OCI-LY3 (cell line): ENCODE measurements around the gene CANX.
A peak's percentile ranks its signal among the peaks of the same experiment; 100 is the strongest.
"Not testable (repeated sequence)": the region's sequence is repeated elsewhere in the genome, so short reads cannot be mapped to it uniquely, and the experiment has no call there.

Source experiments
- H2AFZ ChIP-seq: fragments of 200-600, 300-600 bp; shearing (Covaris generic); 2 replicates; pipeline ENCODE4 v1.6.0; 2014; ENCODE audit warnings: antibody characterized with exemption, low read depth, low read length
- H3K27ac ChIP-seq: fragments of 200-600, 300-600 bp; sonication (generic); 2 replicates; pipeline ENCODE4 v1.5.1; 2014; ENCODE audit warnings: mild to moderate bottlenecking, low read length, moderate library complexity, mixed read lengths
- H3K27me3 ChIP-seq: fragments of 200-600, 300-600 bp; sonication (generic); 2 replicates; pipeline ENCODE4 v1.6.1; 2014; ENCODE audit warnings: low read depth, low read length, mixed read lengths
- H3K36me3 ChIP-seq: fragments of 200-600, 300-600 bp; sonication (generic); replicated peaks from 2 replicates; pipeline ENCODE3; 2014; ENCODE audit warnings: low read depth, low read length, mixed read lengths
- H3K4me1 ChIP-seq: fragments of 300-600, 200-600 bp; sonication (generic); 2 replicates; pipeline ENCODE4 v1.6.1; 2014; ENCODE audit warnings: low read length, mixed read lengths
- H3K4me2 ChIP-seq: fragments of 200-600, 300-600 bp; sonication (generic); 2 replicates; pipeline ENCODE4 v1.6.1; 2014; ENCODE audit warnings: low read length, mixed read lengths
- H3K4me3 ChIP-seq: fragments of 300-600, 200-600 bp; sonication (generic); 2 replicates; pipeline ENCODE4 v1.5.1; 2014; ENCODE audit warnings: antibody characterized with exemption, mild to moderate bottlenecking, low read length, moderate library complexity
- H3K79me2 ChIP-seq: fragments of 300-600, 200-600 bp; shearing (Covaris generic); 2 replicates; pipeline ENCODE4 v1.6.1; 2014; ENCODE audit warnings: mild to moderate bottlenecking, low read length, mixed read lengths
- H3K9ac ChIP-seq: fragments of 300-600, 200-600 bp; shearing (Covaris generic); 2 replicates; pipeline ENCODE4 v1.6.0; 2014; ENCODE audit warnings: mild to moderate bottlenecking, low read length, moderate library complexity
- H3K9me3 ChIP-seq: fragments of 200-600, 300-600 bp; shearing (Covaris generic); 2 replicates; pipeline ENCODE4 v1.6.1; 2014; ENCODE audit warnings: low read length, mixed read lengths; ENCODE audit not compliant: insufficient read depth
- H4K20me1 ChIP-seq: fragments of 200-600, 300-600 bp; sonication (generic); 2 replicates; pipeline ENCODE4 v1.6.1; 2016; ENCODE audit warnings: low read length, mixed read lengths; ENCODE audit not compliant: insufficient read depth
- CTCF ChIP-seq: fragments of 200-600, 300-600 bp; sonication (generic); IDR thresholded peaks from 2 replicates; pipeline ENCODE4 v1.5.1; 2014; ENCODE audit warnings: antibody characterized with exemption, low read length, low read depth
- EZH2phosphoT487 ChIP-seq: fragments of 200-600 bp; shearing (Covaris generic); IDR thresholded peaks from 2 replicates; pipeline ENCODE4 v1.6.1; 2018; ENCODE audit warnings: antibody characterized with exemption, mixed run types, low read depth

The CANX gene, protein sequence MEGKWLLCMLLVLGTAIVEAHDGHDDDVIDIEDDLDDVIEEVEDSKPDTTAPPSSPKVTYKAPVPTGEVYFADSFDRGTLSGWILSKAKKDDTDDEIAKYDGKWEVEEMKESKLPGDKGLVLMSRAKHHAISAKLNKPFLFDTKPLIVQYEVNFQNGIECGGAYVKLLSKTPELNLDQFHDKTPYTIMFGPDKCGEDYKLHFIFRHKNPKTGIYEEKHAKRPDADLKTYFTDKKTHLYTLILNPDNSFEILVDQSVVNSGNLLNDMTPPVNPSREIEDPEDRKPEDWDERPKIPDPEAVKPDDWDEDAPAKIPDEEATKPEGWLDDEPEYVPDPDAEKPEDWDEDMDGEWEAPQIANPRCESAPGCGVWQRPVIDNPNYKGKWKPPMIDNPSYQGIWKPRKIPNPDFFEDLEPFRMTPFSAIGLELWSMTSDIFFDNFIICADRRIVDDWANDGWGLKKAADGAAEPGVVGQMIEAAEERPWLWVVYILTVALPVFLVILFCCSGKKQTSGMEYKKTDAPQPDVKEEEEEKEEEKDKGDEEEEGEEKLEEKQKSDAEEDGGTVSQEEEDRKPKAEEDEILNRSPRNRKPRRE

GRCh38 chr5:179698935-179699615 is at the start of gene CANX:
Gene CANX (plus strand): TSS chr5:179698967. CDS start chr5:179705682, 6,715 bp downstream.
- peaks cover 32% of the 10 kb centered on the region for H4K20me1 ChIP-seq
- peaks cover 12% of the 10 kb centered on the region for H3K4me1 ChIP-seq
- peak within 1 kb of the TSS; percentile 79 for H3K27ac ChIP-seq
- peak within 1 kb of the TSS; percentile 96 for H3K4me3 ChIP-seq
- H2AFZ ChIP-seq, result peak within 1 kb of the TSS; percentile 75
- H3K9ac ChIP-seq, result peak within 1 kb of the TSS; percentile 99
- H3K4me2 ChIP-seq, result peak within 1 kb of the TSS; percentile 85
- TF ChIP-seq CTCF (no peak), EZH2phosphoT487 (no peak)
- peaks cover 35% of the 10 kb centered on the region for H3K36me3 ChIP-seq
- H3K9me3 ChIP-seq, result no peaks in the 10 kb centered on the region
- no peaks in the 10 kb centered on the region for H3K27me3 ChIP-seq
- peaks cover 65% of the 10 kb centered on the region for H3K79me2 ChIP-seq

- not testable (repeated sequence) for H3K27me3 ChIP-seq, H3K27ac ChIP-seq, H3K36me3 ChIP-seq, H4K20me1 ChIP-seq, H3K4me3 ChIP-seq, H2AFZ ChIP-seq, H3K4me2 ChIP-seq, H3K4me1 ChIP-seq, H3K9ac ChIP-seq, H3K9me3 ChIP-seq, H3K79me2 ChIP-seq
Observed at GRCh38 chr5:179649166-179649703, 49.5 kb upstream of the CANX start.

DNA sequence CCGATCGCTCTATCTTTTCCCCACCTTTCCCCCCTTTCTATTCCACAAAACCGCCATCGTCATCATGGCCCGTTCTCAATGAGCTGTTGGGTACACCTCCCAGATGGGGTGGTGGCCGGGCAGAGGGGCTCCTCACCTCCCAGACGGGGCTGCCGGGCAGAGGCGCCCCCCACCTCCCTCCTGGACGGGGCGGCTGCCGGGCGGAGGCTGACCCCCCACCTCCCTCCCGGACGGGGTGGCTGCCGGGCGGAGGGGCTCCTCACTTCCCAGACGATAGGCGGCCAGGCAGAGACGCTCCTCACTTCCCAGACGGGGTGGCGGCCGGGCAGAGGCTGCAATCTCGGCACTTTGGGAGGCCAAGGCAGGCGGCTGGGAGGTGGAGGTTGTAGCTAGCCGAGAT is 48.5 kb upstream of the CANX start:
- H3K4me3 ChIP-seq, H3K79me2 ChIP-seq, H4K20me1 ChIP-seq, H3K4me2 ChIP-seq, H3K27ac ChIP-seq, H3K9ac ChIP-seq, H2AFZ ChIP-seq, H3K9me3 ChIP-seq, H3K36me3 ChIP-seq, H3K27me3 ChIP-seq, H3K4me1 ChIP-seq: not testable (repeated sequence)

- H3K27ac ChIP-seq, H4K20me1 ChIP-seq: not testable (repeated sequence)
Observed at GRCh38 chr5:179653135-179653534, 45.6 kb upstream of the CANX start.

GRCh38 chr5:179657302-179658178 is 41.2 kb upstream of the CANX start:
- H3K27me3 ChIP-seq, H4K20me1 ChIP-seq, H3K9me3 ChIP-seq, H3K4me1 ChIP-seq, H3K36me3 ChIP-seq, H2AFZ ChIP-seq, H3K27ac ChIP-seq, H3K79me2 ChIP-seq: not testable (repeated sequence)
- Histone ChIP-seq H3K4me3 (peak overlapping the region; percentile 61; the same call in 1 of the 2 replicates), H3K9ac (peak overlapping the region; percentile 43; the same call in 1 of the 2 replicates), H3K4me2 (peak overlapping the region; percentile 44)

More at GRCh38 chr5:179653135-179653534, 45.6 kb upstream of the CANX start:
- H3K27me3 ChIP-seq, H3K4me3 ChIP-seq, H3K4me2 ChIP-seq, H2AFZ ChIP-seq, H3K9ac ChIP-seq, H3K4me1 ChIP-seq, H3K36me3 ChIP-seq, H3K9me3 ChIP-seq, H3K79me2 ChIP-seq: not testable (repeated sequence)

DNA sequence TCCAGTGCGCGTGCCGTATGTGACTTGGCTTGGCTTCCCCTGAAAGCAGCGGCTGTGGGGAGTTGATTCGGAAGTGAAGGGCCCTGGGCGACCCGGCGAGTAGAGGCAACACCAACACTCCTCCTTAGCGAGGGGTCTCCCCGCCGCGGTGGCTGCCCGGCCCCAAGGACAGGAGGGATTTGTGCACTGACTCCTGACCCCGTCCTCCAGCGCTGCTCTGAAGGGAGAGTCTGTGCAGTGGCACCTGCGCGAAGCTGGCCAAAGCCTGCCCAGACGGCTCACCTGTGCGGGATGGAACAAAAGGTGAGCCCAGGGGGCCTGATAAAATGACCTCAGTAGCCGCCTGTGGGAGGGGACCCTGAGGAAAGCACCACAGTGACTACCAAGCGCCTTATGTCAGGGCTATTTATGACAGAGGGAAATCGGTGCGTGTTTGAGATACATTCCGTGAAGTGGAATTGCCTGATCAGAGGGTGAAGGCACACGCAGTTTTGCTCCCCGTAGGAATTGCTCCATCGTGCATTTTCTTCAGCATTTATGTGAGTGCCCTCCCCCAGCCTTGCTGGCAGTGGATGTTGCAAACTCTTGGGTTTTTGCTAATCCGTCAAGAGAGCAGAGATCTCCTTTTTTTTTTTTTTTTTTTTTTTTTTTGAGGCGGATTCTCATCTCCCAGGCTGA is 40.4 kb upstream of the CANX start:
- not testable (repeated sequence) for H3K79me2 ChIP-seq, H4K20me1 ChIP-seq, H3K27me3 ChIP-seq, H3K9me3 ChIP-seq, H3K36me3 ChIP-seq, H3K4me1 ChIP-seq, H3K27ac ChIP-seq
- Histone ChIP-seq H3K4me3 (peak overlapping the region; percentile 76), H3K4me2 (peak overlapping the region; percentile 76), H3K9ac (peak overlapping the region; percentile 22; the same call in 1 of the 2 replicates), H2AFZ (peak overlapping the region; percentile 74; the same call in 1 of the 2 replicates)

- H3K79me2 ChIP-seq, H3K4me2 ChIP-seq, H3K9ac ChIP-seq, H3K4me1 ChIP-seq, H3K4me3 ChIP-seq, H2AFZ ChIP-seq, H3K27ac ChIP-seq, H3K27me3 ChIP-seq, H3K36me3 ChIP-seq, H3K9me3 ChIP-seq, H4K20me1 ChIP-seq: not testable (repeated sequence)
Observed at GRCh38 chr5:179661647-179662046, 37.1 kb upstream of the CANX start.
